ENCODE data around the gene WDR87. TPM values are rescaled to one million over a fixed set of nuclear protein-coding genes. Genes with fewer than 3 reads are reported as not detected.

The WDR87 gene
- total and polyA plus RNA-seq, 10 of the 15 experiments (the other 5 are each of a cell fraction or from before 2014, with no cell fraction given), result not detected

DNA sequence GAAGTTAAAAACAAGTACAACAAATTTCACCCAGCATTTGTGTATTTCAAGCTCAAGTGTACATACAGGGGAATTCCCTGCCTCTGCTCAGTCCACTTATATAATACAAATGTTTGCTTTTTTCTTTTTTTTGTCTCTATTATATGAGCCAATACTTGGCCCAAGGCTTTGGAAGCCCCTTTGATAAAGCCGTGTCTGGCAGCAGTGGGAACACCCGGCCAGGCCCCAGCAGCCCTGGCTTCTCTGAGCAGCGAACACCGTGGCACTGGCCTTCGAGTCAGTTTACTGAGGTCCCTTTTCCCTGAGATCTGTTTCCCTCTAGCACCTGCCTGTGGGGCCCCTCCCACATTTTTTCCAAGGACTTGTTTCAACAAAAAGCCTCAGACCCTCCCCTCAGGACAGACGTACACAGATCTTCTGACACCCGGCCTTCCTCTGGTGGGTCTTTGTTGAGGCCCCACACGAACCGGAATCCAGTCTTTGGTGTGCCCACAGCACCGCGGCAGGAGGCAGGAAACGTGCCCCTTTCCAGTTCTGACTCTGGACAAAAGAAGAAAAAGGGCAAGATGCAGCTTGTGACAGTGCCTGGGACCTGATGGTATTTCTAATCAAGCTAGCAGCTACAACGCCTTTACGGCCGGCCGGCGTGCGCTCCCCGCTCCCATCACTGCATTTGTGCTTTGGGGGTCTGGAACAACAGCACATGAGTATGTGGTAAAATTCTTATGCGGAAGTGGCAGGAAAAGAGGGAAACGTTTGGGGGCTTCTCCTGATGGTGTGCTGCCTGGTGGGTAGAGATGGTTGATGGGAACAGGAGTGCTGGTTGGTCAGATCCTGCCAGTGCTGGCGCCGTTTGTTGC lies 14.4 kb upstream of the WDR87 start:
- Histone ChIP-seq H3K27ac (ENCODE audit: control insufficient read depth, insufficient read depth) (peak overlapping the region; percentile 92), H2AFZ (ENCODE audit: control insufficient read depth, low read depth, low read length) (peak overlapping the region; percentile 35), H3K9me3 (replicated peaks; ENCODE audit: control insufficient read depth, insufficient read depth, low read length) (no peaks in the 10 kb centered on the region; the same call in 2 of the 3 replicates), H3K27me3 (replicated peaks in 1 of 2; ENCODE audit: control insufficient read depth in 2 of 2, insufficient read depth in 2 of 2, low read length in 1 of 2) (no peaks in the 10 kb centered on the region), H3K4me3 (peak overlapping the region; percentile 31; the same call in 1 of the 2 replicates), H3K36me3 (ENCODE audit: control insufficient read depth in 2 of 2, insufficient read depth in 2 of 2, low read length in 1 of 2) (peaks cover 5 to 23% of the 10 kb centered on the region in 2 experiments), H3K79me2 (ENCODE audit: control insufficient read depth, insufficient read depth, low read length) (peaks cover 85% of the 10 kb centered on the region), H3K4me1 (ENCODE audit: control insufficient read depth, insufficient read depth, low read length) (peaks cover 50% of the 10 kb centered on the region), H4K20me1 (ENCODE audit: control insufficient read depth, insufficient read depth) (no peaks in the 10 kb centered on the region), H3K4me2 (ENCODE audit: control insufficient read depth, insufficient read depth) (peak overlapping the region; percentile 85), H3K9ac (ENCODE audit: control insufficient read depth, insufficient read depth, low read length) (peak overlapping the region; percentile 72)
- ChIA-PET CTCF (interaction anchor here (0.6 to 3.1 kb wide), 3 partner anchors 11 to 306 kb away, joined by 3 to 13 read pairs (median 11); no protein-coding TSS in a partner anchor), RAD21 (ENCODE audit: unreplicated experiment) (interaction anchor here (0.5 to 5.0 kb wide), 8 partner anchors 10 to 128 kb away, joined by 3 to 22 read pairs (median 6); partner anchors contain the start of genes SIPA1L3 and WDR87), POLR2A (interaction anchor here (0.5 to 3.8 kb wide), 10 partner anchors 11 to 83 kb away, joined by 3 to 22 read pairs (median 4); partner anchors contain the start of gene WDR87), SMC1A (ENCODE audit: uncharacterized antibody, unreplicated experiment) (interaction anchor here (0.8 to 6.7 kb wide), 11 partner anchors 8 to 84 kb away, joined by 3 to 46 read pairs (median 3); partner anchors contain the start of gene SIPA1L3)
- 37% methylated on average over 23 of the region's 23 CpGs for WGBS (ENCODE audit: insufficient coverage, insufficient replicate concordance, low lambda C conversion rate, missing lambda C conversion rate)
- peak; percentile 62 for FAIRE-seq
- peak; percentile 37 for ATAC-seq
- intact Hi-C loops (cut with micrococcal nuclease; ENCODE audit: unreplicated experiment), result no loop called here
- BruUV-seq (replicated peaks), result TSS peak; percentile 29
- no peak for DNase-seq (ENCODE audit: low read depth, low spot score)
- in situ Hi-C loops (cut with MboI), result no loop called here
- TF ChIP-seq ETV6 (conservative IDR thresholded peaks at IDR 0.05 in 1 of 2, IDR thresholded peaks at IDR 0.05 in 1 of 2; ENCODE audit: borderline replicate concordance in 1 of 2, low read depth in 1 of 2), result no peak
- no peak for TF ChIP-seq CHD4 (IDR thresholded peaks at IDR 0.05)
- TF ChIP-seq, protein P1, sequence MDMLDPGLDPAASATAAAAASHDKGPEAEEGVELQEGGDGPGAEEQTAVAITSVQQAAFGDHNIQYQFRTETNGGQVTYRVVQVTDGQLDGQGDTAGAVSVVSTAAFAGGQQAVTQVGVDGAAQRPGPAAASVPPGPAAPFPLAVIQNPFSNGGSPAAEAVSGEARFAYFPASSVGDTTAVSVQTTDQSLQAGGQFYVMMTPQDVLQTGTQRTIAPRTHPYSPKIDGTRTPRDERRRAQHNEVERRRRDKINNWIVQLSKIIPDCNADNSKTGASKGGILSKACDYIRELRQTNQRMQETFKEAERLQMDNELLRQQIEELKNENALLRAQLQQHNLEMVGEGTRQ (IDR thresholded peaks at IDR 0.05; ENCODE audit: borderline replicate concordance, low read depth, low read length), result no peak
- no peak for TF ChIP-seq GABPA (IDR thresholded peaks at IDR 0.05; ENCODE audit: low read depth)
- 0 out of 2 replicates have a peak, but pooled peaks have one; percentile 51 for TF ChIP-seq MTA3 (IDR thresholded peaks at IDR 0.05; ENCODE audit: borderline replicate concordance, low read length)
- TF ChIP-seq, protein P2, sequence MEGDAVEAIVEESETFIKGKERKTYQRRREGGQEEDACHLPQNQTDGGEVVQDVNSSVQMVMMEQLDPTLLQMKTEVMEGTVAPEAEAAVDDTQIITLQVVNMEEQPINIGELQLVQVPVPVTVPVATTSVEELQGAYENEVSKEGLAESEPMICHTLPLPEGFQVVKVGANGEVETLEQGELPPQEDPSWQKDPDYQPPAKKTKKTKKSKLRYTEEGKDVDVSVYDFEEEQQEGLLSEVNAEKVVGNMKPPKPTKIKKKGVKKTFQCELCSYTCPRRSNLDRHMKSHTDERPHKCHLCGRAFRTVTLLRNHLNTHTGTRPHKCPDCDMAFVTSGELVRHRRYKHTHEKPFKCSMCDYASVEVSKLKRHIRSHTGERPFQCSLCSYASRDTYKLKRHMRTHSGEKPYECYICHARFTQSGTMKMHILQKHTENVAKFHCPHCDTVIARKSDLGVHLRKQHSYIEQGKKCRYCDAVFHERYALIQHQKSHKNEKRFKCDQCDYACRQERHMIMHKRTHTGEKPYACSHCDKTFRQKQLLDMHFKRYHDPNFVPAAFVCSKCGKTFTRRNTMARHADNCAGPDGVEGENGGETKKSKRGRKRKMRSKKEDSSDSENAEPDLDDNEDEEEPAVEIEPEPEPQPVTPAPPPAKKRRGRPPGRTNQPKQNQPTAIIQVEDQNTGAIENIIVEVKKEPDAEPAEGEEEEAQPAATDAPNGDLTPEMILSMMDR (IDR thresholded peaks at IDR 0.05 in 2 of 3, conservative IDR thresholded peaks at IDR 0.05 in 1 of 3; ENCODE audit: control insufficient read depth in 2 of 3, extremely low read depth in 1 of 3, insufficient read depth in 1 of 3, low read depth in 3 of 3, low read length in 3 of 3), result no peak
- peak; percentile 1; the same call in 1 of the 2 replicates for TF ChIP-seq RUNX3 (IDR thresholded peaks at IDR 0.05; ENCODE audit: low read length)
- TF ChIP-seq, protein P3, sequence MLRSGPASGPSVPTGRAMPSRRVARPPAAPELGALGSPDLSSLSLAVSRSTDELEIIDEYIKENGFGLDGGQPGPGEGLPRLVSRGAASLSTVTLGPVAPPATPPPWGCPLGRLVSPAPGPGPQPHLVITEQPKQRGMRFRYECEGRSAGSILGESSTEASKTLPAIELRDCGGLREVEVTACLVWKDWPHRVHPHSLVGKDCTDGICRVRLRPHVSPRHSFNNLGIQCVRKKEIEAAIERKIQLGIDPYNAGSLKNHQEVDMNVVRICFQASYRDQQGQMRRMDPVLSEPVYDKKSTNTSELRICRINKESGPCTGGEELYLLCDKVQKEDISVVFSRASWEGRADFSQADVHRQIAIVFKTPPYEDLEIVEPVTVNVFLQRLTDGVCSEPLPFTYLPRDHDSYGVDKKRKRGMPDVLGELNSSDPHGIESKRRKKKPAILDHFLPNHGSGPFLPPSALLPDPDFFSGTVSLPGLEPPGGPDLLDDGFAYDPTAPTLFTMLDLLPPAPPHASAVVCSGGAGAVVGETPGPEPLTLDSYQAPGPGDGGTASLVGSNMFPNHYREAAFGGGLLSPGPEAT (IDR thresholded peaks at IDR 0.05; ENCODE audit: low read depth), result no peak
- no peak for TF ChIP-seq MTA2 (IDR thresholded peaks at IDR 0.05; ENCODE audit: low read depth)
- no peak for TF ChIP-seq PML (IDR thresholded peaks at IDR 0.05; ENCODE audit: low read length)
- TF ChIP-seq POLR2AphosphoS2 (IDR thresholded peaks at IDR 0.05; ENCODE audit: low read depth, low read length), result no peak
- no peak for TF ChIP-seq RELA (IDR thresholded peaks at IDR 0.05; ENCODE audit: borderline replicate concordance, partially characterized antibody)
- no peak for TF ChIP-seq NR2F1 (conservative IDR thresholded peaks at IDR 0.05)
- no peak for TF ChIP-seq NBN (IDR thresholded peaks at IDR 0.05)
- TF ChIP-seq BHLHE40 (IDR thresholded peaks at IDR 0.05; ENCODE audit: borderline replicate concordance in 1 of 2, low read depth in 2 of 2, low read length in 1 of 2), result peak in 1 of 2 experiments; percentile 27; a peak in 1 of 4 replicates
- no peak for TF ChIP-seq WRNIP1 (IDR thresholded peaks at IDR 0.05; ENCODE audit: borderline replicate concordance, low read depth, low read length)
- no peak for TF ChIP-seq POLR2AphosphoS5 (IDR thresholded peaks at IDR 0.05; ENCODE audit: low read length)
